Cardiac septum (tissue), 1 donor: Measurements from ENCODE around the gene NDUFB10. TPM values are rescaled to one million over a fixed set of nuclear protein-coding genes. Genes with fewer than 3 reads are reported as not detected.
"Not testable (repeated sequence)": the region's sequence is repeated elsewhere in the genome, so short reads cannot be mapped to it uniquely, and the experiment has no call there.

Experiments used
- DNase-seq: peaks from one replicate; pipeline ENCODE4 v3.0.0-alpha.2; 2020; ENCODE audit warnings: low spot score
- intact Hi-C: fragments of 100-400 bp; cut with DNase I; formaldehyde crosslinking; loops from one replicate; pipeline ENCODE4 v1.14.0; 2022
- long read RNA-seq: library from polyadenylated mRNA; unstranded; transcript quantifications from one replicate; pipeline ENCODE4 v2.0.0, GENCODE V29; 2021
- total RNA-seq: library from RNA; stranded (reverse); fragmentation: NEBNext Ultra II Directional; extraction: Animal tissue kit (Norgen Biotek cat#: 25700); gene quantifications from one replicate; pipeline ENCODE4 v1.2.1, GENCODE V29; 2021
- donor health status: DM: no; HTN: no; CAD: no.

Gene NDUFB10
- 390 TPM for total RNA-seq
- long read RNA-seq, transcript NDUFB10-205 (4 exons, 495 nt) = minor isoform, 5 of 244 reads
- long read RNA-seq, transcript NDUFB10-201 (4 exons, 705 nt) = major isoform, 224 of 244 reads
- long read RNA-seq, partial matches to known transcripts = 4 of 244 reads
- long read RNA-seq, other reads (novel, unspliced or antisense) = 7 of 244 reads

GRCh38 chr16:1959269-1960039, at the start of gene NDUFB10:
Gene NDUFB10, plus strand, starts transcription at chr16:1959538. Its CDS starts 87 bp downstream, at chr16:1959625.
- peak; percentile 97 for DNase-seq
- intact Hi-C loops = no loop called here

GRCh38 chr16:1909561-1910231, 49.6 kb upstream of the NDUFB10 start:
- intact Hi-C loops = no loop called here
- DNase-seq = no peak

DNA sequence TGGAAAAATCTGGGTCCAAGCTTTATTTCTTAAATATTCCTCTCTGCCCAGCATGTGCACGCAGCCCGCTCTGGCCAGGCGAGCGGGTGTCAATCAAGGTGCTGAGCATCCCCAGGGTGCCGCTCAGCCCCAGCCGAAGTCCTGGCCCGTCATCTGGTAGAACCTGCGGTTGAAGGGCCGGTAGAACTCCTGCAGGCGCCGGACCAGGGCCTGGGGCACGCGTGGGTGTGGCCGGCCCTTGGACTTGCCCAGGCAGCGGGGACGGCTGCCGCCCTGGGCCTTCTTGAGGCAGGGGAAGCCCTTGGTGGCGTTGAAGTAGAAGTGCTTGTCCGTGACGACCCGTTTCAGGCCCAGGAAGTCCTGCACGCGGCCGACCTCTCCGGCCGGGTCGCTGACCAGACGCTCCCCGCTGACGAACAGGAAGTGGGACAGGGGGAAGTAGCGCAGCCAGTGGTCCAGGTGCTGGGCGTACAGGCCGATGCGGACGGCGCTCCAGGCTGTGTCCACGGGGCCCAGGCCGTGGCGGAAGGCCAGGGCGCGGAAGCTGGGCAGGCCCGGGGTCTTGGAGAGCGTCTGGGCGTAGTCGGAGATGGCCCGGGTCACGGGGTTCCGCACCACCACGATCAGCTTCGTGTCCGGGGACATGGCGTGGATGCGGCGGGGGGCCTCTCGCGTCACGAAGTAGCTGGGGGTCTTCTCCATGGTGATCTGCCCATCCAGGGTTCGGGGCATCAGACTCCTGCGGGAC, 47.7 kb upstream of the NDUFB10 start:
- intact Hi-C loops = no loop called here
- no peak for DNase-seq

DNA sequence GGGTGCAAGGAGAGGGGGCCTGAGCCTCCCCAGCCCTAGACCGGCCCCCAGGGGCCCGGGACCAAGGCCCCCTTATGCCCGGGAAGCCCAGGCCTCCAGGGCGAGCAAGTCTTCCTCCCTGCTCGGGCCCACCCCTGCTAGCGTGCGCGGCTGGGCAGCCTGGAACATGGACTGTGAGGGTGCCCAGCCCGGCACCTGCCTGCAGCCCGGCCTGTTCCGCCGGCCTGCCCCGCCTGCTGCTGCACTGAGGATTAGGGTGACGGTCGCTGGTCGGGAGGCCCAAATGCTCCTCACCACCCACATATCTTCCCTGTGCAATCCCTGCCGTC, 47.2 kb upstream of the NDUFB10 start:
- DNase-seq = no peak
- intact Hi-C loops = no loop called here

DNA sequence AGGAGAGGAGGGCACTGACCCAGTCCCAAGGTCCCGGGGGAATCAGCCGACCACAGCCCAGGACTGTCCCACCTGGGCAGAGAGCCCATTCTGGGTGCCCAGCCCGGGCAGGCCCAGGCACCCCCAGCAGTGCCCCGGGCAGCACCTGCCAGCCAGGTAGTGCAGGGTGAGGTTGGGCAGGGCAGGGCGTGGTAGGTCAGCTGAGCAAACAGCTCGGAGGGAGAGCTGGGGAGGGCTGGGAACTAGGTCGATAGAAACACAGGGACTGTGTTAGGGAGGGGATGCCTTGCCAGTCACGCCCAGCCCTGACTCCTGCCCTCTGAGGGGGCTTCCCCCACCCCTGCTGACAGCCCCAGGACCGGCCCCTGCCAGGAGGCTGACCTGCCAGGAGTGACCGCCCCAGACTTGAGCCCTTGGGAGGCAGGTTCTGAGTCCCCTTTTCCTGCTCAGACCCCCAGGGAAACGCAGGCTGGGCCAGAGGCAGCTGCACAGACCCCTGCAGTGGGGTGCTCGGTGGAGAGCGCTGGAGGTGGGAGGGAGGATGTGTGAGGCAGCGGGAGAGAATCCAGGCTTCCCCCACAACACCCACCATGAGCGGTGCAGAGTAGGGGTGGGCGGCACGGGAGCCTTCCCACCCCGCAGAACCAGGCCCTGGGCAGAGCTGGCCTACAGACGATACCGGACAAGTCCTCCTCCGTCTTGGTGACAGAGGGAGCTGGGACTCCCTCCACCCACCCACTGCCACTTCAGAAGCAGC, 45.8 kb upstream of the NDUFB10 start:
- no peak for DNase-seq
- intact Hi-C loops = no loop called here

GRCh38 chr16:1914084-1914608, 45.2 kb upstream of the NDUFB10 start:
- intact Hi-C loops = no loop called here
- no peak for DNase-seq

GRCh38 chr16:1914988-1915387, 44.4 kb upstream of the NDUFB10 start:
- no peak for DNase-seq
- intact Hi-C loops = no loop called here

GRCh38 chr16:1915732-1916639, 43.4 kb upstream of the NDUFB10 start:
- no peak for DNase-seq
- intact Hi-C loops = no loop called here

- no peak for DNase-seq
- intact Hi-C loops = no loop called here
These were observed 42.7 kb upstream of the NDUFB10 start for GRCh38 chr16:1916640-1916990.

DNA sequence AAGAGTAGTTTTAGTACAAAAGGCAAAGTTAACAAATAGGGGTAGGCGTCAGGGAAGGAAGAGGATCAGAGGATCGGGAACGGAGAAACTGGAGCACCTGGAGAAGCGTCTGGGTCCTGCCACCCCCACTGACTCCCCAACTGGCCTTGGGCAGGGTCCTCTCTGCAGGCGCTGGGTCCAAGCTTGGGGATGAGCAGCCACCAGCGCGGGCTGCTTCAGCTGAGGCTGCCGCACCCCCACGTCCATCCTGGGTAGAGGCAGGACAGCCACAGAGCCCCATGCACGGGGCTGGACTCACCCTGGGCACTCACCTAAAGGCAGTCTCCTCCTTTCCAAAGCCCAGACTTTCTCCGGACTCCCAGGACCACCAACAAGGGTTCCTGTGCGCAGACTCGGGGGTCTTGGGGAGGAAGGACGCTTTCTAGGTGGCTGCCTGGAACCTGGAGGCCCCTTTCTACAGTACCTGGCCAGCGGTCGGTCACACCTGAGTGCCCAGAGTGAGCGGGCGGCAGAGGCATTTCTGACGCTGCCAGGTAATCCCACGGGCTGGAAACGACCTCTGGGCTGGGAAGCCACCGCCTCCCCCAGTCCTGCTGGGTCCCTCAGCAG, 42.2 kb upstream of the NDUFB10 start:
- DNase-seq = no peak
- intact Hi-C loops = no loop called here

DNA sequence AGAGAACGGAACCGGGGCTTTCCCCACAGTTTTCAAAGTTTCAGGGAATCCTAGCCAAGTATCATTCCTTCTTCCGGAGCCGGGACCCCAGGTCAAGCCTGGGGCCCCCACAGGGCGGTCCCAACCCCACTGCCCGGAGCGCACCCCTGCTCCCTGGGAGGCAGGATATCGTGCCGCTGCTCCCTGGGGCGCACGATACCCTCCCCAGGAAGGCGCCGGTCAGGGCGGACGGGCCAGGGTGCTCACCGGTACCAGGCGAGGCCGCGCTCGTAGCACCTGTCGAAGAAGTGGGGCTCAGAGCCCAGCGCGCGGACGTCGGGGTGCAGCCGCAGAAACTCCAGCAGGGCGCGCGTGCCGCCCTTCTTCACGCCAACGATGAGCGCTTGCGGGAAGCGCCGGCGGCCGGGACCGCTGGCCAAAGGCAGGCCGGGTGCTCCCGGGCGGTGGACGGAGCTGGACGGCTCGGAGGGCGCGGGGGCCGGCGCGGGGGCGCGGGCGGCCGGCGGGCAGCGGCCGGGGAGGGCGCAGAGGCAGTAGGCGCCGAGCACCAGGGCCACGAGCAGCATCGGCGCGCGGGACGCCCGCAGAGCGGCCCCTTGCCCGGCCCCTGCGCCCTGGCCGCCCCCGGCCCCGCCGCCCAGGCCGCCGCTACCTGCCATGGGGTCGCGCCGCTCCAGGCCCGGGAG, 41.5 kb upstream of the NDUFB10 start:
- DNase-seq = no peak
- intact Hi-C loops = no loop called here

GRCh38 chr16:1918351-1919326, 40.7 kb upstream of the NDUFB10 start, which contains the start of gene HS3ST6:
Gene HS3ST6, minus strand, starts transcription at chr16:1918415. Its CDS starts 92 bp downstream, at chr16:1918323.
- no peak for DNase-seq
- intact Hi-C loops = no loop called here

DNA sequence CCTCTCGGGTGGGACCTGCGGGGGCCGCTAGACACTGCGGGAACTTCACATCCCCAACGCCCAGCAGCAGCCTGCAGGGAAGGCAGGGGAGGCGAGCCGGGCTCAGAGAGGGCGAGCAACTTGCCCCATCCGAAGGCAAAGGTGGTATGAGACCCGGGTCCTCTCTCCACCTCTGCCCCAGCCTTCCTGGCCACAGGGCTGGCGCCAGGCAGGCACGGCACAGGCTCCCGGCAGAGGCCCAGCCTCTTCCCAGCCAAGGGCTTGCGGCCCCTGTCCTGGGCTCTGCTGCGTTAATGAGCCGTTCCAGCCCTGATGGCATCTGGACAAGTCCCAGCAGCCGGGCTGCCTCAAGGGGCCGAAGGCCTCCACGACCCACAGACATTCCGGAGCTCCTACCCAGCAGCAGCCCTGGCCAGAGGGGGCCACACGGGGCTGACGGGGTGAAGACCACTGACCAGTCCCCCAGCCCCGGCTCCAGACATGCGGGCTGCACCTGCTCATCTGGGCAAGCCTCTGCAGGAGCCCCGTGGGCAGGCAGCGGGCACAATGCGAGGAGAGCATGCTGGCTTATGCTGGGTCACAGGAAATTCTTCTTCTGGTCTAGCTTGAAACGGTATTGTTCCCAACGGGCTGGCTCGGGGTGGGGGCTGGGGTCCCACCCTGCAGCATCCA, 39.9 kb upstream of the NDUFB10 start:
- intact Hi-C loops = no loop called here
- no peak for DNase-seq

GRCh38 chr16:1920122-1920521, 39.2 kb upstream of the NDUFB10 start:
- intact Hi-C loops, DNase-seq: not testable (repeated sequence)

- intact Hi-C loops = no loop called here
- no peak for DNase-seq
These were observed 38.6 kb upstream of the NDUFB10 start for GRCh38 chr16:1920727-1921171.

GRCh38 chr16:1922357-1922756, 37.0 kb upstream of the NDUFB10 start:
- intact Hi-C loops = no loop called here

More at GRCh38 chr16:1922357-1922756, 37.0 kb upstream of the NDUFB10 start:
- no peak for DNase-seq
